K562 (cell line): ENCODE measurements around the gene ASB7. TPM values are rescaled to one million over a fixed set of nuclear protein-coding genes. Genes with fewer than 3 reads are reported as not detected.

Experiments
- EGR1 ChIP-seq: fragments of 450-650 bp; conservative IDR thresholded peaks from 2 replicates; pipeline ENCODE4 v1.6.1; 2017; ENCODE audit warnings: mild to moderate bottlenecking
- EWSR1 ChIP-seq: fragments of 450-650 bp; IDR thresholded peaks from 2 replicates; pipeline ENCODE4 v1.6.1; 2018; ENCODE audit warnings: borderline replicate concordance, mild to moderate bottlenecking, low read depth, moderate library complexity; ENCODE audit not compliant: partially characterized antibody
- FOXM1 ChIP-seq, 2 experiments: fragments of 450-650 bp in 1 of 2; sonication (generic) in 1 of 2; formaldehyde crosslinking in 1 of 2; IDR thresholded peaks; 2 replicates each; pipeline versions ENCODE4 v1.6.1 to v1.9.0; 2017 to 2022; ENCODE audit warnings: low read depth in 2 of 2, mild to moderate bottlenecking in 2 of 2, missing genetic modification reagents in 1 of 2, moderate library complexity in 1 of 2
- GTF2A2 ChIP-seq: IDR thresholded peaks from 2 replicates; pipeline ENCODE4 v1.6.1; 2016; ENCODE audit warnings: mild to moderate bottlenecking, missing genetic modification characterization, missing compliant biosample characterization
- KHSRP ChIP-seq: fragments of 450-650 bp; IDR thresholded peaks from 2 replicates; pipeline ENCODE4 v1.6.1; 2017
- POLR2G ChIP-seq: fragments of 200-400 bp; formaldehyde crosslinking; IDR thresholded peaks from 2 replicates; pipeline ENCODE4 v1.6.1; 2017; ENCODE audit warnings: low read depth, mild to moderate bottlenecking, antibody characterized with exemption, low read length, moderate library complexity
- POU5F1 ChIP-seq: fragments of 150-350 bp; IDR thresholded peaks from 2 replicates; pipeline ENCODE4 v1.6.1; 2014; ENCODE audit warnings: borderline replicate concordance, low read length, low read depth, mild to moderate bottlenecking; ENCODE audit not compliant: partially characterized antibody
- RBM17 ChIP-seq: fragments of 200-400 bp; formaldehyde crosslinking; IDR thresholded peaks from 2 replicates; pipeline ENCODE4 v1.6.1; 2017; ENCODE audit warnings: low read depth, mild to moderate bottlenecking, low read length, borderline replicate concordance
- RBM22 ChIP-seq: fragments of 200-400 bp; formaldehyde crosslinking; IDR thresholded peaks from 2 replicates; pipeline ENCODE4 v1.6.1; 2018; ENCODE audit warnings: low read length, low read depth; ENCODE audit not compliant: poor library complexity, severe bottlenecking
- ZBED1 ChIP-seq: IDR thresholded peaks from 2 replicates; pipeline ENCODE4 v1.6.1; 2014
- ZNF146 ChIP-seq: IDR thresholded peaks from one replicate; pipeline ENCODE4 v1.6.1; 2018; ENCODE audit warnings: missing compliant biosample characterization; ENCODE audit not compliant: unreplicated experiment
- ZNF780A ChIP-seq: fragments of 250-450 bp; sonication (Bioruptor Pico); IDR thresholded peaks from 2 replicates; pipeline ENCODE4 v1.5.0; 2021; ENCODE audit warnings: mild to moderate bottlenecking
- polyA plus RNA-seq, 8 experiments: library from polyadenylated mRNA; depleted of rRNA in 4 of 8; stranded (reverse) in 5 of 8; unstranded in 3 of 8; fragments of >200 nt; fragmentation: Nextera tagmentation in 2 of 8; fragmentation: Illumina TruSeq in 1 of 8; extraction: Ambion mirVana in 2 of 8; extraction: Trizol in 1 of 8; gene quantifications; 2 replicates each; pipeline versions ENCODE4 v1.2.1 to v1.2.3, GENCODE V29; 2011 to 2014; ENCODE audit warnings: inconsistent platforms in 1 of 8, missing spikeins in 1 of 8
- total RNA-seq, 7 experiments: library from RNA; depleted of rRNA in 6 of 7; stranded (reverse); fragments of >200 nt in 6 of 7; fragmentation: Illumina TruSeq in 2 of 7; extraction: Trizol in 2 of 7; gene quantifications; 2 replicates each; pipeline versions ENCODE4 v1.2.1 to v1.2.3, GENCODE V29; 2011 to 2021; ENCODE audit warnings: low replicate concordance in 1 of 7
- TF ChIP-seq, protein P1 (sequence below): fragments of 200-600 bp; sonication (generic); IDR thresholded peaks from one replicate; pipeline ENCODE4 v1.6.1; 2012; ENCODE audit warnings: mild to moderate bottlenecking, low read depth, low read length, inconsistent platforms
- TF ChIP-seq, protein P2 (sequence below): IDR thresholded peaks from 2 replicates; pipeline ENCODE4 v1.6.1; 2016; ENCODE audit warnings: missing genetic modification characterization, missing compliant biosample characterization
- TF ChIP-seq, protein P3 (sequence below): fragments of 450-650 bp; formaldehyde crosslinking; conservative IDR thresholded peaks from 2 replicates; pipeline ENCODE4 v1.4.0; 2022; ENCODE audit warnings: mild to moderate bottlenecking, missing genetic modification characterization

ASB7 gene
- total and polyA plus RNA-seq, 9 of the 15 experiments (the other 6 are each of a cell fraction or from before 2014, with no cell fraction given), result 1.8 to 10.1 (median 6.8) TPM

DNA sequence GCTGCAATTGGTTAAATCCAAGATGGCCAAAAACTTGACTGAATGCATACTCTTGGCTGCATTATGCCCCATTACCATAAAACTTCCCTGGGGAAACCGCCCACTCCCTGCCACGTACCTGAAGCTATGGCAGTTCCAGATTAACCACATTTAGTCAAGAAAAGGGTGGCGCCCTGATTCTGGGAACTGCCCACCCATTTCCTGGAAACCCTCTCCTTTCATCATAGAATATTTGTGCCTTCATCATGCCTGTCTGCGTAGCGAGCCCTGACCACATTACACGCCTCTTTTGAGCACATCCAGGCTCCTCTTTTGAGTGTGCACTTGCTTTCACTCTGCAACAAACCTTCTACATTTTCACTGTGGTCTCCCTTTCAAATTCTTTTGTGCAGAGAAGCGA, 5.6 kb upstream of the ASB7 start (continued):
- TF ChIP-seq, protein P1, sequence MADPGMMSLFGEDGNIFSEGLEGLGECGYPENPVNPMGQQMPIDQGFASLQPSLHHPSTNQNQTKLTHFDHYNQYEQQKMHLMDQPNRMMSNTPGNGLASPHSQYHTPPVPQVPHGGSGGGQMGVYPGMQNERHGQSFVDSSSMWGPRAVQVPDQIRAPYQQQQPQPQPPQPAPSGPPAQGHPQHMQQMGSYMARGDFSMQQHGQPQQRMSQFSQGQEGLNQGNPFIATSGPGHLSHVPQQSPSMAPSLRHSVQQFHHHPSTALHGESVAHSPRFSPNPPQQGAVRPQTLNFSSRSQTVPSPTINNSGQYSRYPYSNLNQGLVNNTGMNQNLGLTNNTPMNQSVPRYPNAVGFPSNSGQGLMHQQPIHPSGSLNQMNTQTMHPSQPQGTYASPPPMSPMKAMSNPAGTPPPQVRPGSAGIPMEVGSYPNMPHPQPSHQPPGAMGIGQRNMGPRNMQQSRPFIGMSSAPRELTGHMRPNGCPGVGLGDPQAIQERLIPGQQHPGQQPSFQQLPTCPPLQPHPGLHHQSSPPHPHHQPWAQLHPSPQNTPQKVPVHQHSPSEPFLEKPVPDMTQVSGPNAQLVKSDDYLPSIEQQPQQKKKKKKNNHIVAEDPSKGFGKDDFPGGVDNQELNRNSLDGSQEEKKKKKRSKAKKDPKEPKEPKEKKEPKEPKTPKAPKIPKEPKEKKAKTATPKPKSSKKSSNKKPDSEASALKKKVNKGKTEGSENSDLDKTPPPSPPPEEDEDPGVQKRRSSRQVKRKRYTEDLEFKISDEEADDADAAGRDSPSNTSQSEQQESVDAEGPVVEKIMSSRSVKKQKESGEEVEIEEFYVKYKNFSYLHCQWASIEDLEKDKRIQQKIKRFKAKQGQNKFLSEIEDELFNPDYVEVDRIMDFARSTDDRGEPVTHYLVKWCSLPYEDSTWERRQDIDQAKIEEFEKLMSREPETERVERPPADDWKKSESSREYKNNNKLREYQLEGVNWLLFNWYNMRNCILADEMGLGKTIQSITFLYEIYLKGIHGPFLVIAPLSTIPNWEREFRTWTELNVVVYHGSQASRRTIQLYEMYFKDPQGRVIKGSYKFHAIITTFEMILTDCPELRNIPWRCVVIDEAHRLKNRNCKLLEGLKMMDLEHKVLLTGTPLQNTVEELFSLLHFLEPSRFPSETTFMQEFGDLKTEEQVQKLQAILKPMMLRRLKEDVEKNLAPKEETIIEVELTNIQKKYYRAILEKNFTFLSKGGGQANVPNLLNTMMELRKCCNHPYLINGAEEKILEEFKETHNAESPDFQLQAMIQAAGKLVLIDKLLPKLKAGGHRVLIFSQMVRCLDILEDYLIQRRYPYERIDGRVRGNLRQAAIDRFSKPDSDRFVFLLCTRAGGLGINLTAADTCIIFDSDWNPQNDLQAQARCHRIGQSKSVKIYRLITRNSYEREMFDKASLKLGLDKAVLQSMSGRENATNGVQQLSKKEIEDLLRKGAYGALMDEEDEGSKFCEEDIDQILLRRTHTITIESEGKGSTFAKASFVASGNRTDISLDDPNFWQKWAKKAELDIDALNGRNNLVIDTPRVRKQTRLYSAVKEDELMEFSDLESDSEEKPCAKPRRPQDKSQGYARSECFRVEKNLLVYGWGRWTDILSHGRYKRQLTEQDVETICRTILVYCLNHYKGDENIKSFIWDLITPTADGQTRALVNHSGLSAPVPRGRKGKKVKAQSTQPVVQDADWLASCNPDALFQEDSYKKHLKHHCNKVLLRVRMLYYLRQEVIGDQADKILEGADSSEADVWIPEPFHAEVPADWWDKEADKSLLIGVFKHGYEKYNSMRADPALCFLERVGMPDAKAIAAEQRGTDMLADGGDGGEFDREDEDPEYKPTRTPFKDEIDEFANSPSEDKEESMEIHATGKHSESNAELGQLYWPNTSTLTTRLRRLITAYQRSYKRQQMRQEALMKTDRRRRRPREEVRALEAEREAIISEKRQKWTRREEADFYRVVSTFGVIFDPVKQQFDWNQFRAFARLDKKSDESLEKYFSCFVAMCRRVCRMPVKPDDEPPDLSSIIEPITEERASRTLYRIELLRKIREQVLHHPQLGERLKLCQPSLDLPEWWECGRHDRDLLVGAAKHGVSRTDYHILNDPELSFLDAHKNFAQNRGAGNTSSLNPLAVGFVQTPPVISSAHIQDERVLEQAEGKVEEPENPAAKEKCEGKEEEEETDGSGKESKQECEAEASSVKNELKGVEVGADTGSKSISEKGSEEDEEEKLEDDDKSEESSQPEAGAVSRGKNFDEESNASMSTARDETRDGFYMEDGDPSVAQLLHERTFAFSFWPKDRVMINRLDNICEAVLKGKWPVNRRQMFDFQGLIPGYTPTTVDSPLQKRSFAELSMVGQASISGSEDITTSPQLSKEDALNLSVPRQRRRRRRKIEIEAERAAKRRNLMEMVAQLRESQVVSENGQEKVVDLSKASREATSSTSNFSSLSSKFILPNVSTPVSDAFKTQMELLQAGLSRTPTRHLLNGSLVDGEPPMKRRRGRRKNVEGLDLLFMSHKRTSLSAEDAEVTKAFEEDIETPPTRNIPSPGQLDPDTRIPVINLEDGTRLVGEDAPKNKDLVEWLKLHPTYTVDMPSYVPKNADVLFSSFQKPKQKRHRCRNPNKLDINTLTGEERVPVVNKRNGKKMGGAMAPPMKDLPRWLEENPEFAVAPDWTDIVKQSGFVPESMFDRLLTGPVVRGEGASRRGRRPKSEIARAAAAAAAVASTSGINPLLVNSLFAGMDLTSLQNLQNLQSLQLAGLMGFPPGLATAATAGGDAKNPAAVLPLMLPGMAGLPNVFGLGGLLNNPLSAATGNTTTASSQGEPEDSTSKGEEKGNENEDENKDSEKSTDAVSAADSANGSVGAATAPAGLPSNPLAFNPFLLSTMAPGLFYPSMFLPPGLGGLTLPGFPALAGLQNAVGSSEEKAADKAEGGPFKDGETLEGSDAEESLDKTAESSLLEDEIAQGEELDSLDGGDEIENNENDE, result no peak
- no peak for TF ChIP-seq POU5F1
- TF ChIP-seq ZNF146, result no peak
- TF ChIP-seq EWSR1, result no peak
- no peak for TF ChIP-seq ZBED1
- no peak for TF ChIP-seq ZNF780A (CRISPR knock-in tag)
- TF ChIP-seq RBM22, result no peak
- TF ChIP-seq, protein P2, sequence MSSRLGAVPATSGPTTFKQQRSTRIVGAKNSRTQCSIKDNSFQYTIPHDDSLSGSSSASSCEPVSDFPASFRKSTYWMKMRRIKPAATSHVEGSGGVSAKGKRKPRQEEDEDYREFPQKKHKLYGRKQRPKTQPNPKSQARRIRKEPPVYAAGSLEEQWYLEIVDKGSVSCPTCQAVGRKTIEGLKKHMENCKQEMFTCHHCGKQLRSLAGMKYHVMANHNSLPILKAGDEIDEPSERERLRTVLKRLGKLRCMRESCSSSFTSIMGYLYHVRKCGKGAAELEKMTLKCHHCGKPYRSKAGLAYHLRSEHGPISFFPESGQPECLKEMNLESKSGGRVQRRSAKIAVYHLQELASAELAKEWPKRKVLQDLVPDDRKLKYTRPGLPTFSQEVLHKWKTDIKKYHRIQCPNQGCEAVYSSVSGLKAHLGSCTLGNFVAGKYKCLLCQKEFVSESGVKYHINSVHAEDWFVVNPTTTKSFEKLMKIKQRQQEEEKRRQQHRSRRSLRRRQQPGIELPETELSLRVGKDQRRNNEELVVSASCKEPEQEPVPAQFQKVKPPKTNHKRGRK (tag), result no peak
- TF ChIP-seq GTF2A2 (tag), result no peak
- no peak for TF ChIP-seq POLR2G
- no peak for TF ChIP-seq KHSRP
- TF ChIP-seq, protein P3, sequence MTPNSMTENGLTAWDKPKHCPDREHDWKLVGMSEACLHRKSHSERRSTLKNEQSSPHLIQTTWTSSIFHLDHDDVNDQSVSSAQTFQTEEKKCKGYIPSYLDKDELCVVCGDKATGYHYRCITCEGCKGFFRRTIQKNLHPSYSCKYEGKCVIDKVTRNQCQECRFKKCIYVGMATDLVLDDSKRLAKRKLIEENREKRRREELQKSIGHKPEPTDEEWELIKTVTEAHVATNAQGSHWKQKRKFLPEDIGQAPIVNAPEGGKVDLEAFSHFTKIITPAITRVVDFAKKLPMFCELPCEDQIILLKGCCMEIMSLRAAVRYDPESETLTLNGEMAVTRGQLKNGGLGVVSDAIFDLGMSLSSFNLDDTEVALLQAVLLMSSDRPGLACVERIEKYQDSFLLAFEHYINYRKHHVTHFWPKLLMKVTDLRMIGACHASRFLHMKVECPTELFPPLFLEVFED (CRISPR knock-in tag), result no peak
- TF ChIP-seq RBM17, result no peak
- TF ChIP-seq EGR1, result peak; percentile 97
- no peak for TF ChIP-seq FOXM1 (IDR thresholded peaks at IDR 0.05; ENCODE audit: low read depth)
- TF ChIP-seq FOXM1 (CRISPR knock-in tag; IDR thresholded peaks at IDR 0.05; ENCODE audit: low read depth), result no peak
